HCT116 (cell line): Measurements from ENCODE around the gene ACP1. TPM values are rescaled to one million over a fixed set of nuclear protein-coding genes. Genes with fewer than 3 reads are reported as not detected.

Experiments
- ATAC-seq: fragments of 200-7000 bp; cut with Tn5 transposase; 2 replicates; pipeline ENCODE4 v1.9.1; 2020; ENCODE audit warnings: mild to moderate bottlenecking, moderate library complexity
- BruUV-seq: library from RNA; stranded (reverse); fragments of 400-500 nt; replicated peaks from 2 replicates; lab custom pipeline; 2021; lab: Mats Ljungman, UMichigan
- CTCF ChIA-PET: fragments of 300-600 bp; sonication (Branson Sonifier 250); formaldehyde crosslinking; loops from one replicate; lab custom pipeline; 2021; ENCODE audit warnings: antibody characterized with exemption; lab: Charles Lee
- POLR2A ChIA-PET: fragments of 300-600, 350-600 bp; sonication (Branson Sonifier 250); formaldehyde crosslinking; loops from one replicate; lab custom pipeline; 2021; ENCODE audit warnings: antibody characterized with exemption; lab: Charles Lee
- RAD21 ChIA-PET, 2 experiments: fragments of 300-600 bp; sonication (Branson Sonifier 250); formaldehyde crosslinking; loops; one replicate each; lab custom pipeline; 2023; ENCODE audit warnings: low total read pairs in 2 of 2; ENCODE audit not compliant: uncharacterized antibody in 2 of 2, unreplicated experiment in 2 of 2, low non-redundant PET in 1 of 2; lab: Charles Lee
- DNase-seq: peaks from one replicate; pipeline ENCODE4 v3.0.0-alpha.2; 2010; ENCODE audit warnings: low read depth, low spot score
- H2AFZ ChIP-seq: fragments of 200-600 bp; shearing (Covaris generic), sonication (generic); 2 replicates; pipeline ENCODE4 v1.6.1; 2017; ENCODE audit warnings: low read depth, mixed run types, mixed read lengths, antibody characterized with exemption, low read length; ENCODE audit not compliant: poor library complexity, severe bottlenecking
- H3K27ac ChIP-seq: 2 replicates; pipeline ENCODE4 v1.5.1; 2012; ENCODE audit warnings: low read depth, low read length
- H3K27me3 ChIP-seq: fragments of 200-600 bp; sonication (generic); 2 replicates; pipeline ENCODE4 v1.6.1; 2016; ENCODE audit warnings: mixed run types, low read length, mixed read lengths; ENCODE audit not compliant: insufficient read depth
- H3K36me3 ChIP-seq, 2 experiments: fragments of 200-500 bp in 1 of 2; fragments of 200-600 bp in 1 of 2; sonication (Bioruptor generic) in 1 of 2; sonication (generic) in 1 of 2; 2 replicates each; pipeline versions ENCODE4 v1.5.1 to v1.6.1; 2014 to 2016; ENCODE audit warnings: low read length in 2 of 2, inconsistent platforms in 1 of 2, mixed read lengths in 1 of 2, mixed run types in 1 of 2; ENCODE audit not compliant: insufficient read depth in 2 of 2, control insufficient read depth in 1 of 2
- H3K4me1 ChIP-seq, 2 experiments: fragments of 200-600 bp in 1 of 2; sonication (generic) in 1 of 2; 2 replicates each; pipeline versions ENCODE4 v1.5.1 to v1.6.1; 2012 to 2017; ENCODE audit warnings: low read length in 2 of 2, inconsistent platforms in 1 of 2, mild to moderate bottlenecking in 1 of 2, mixed read lengths in 1 of 2, mixed run types in 1 of 2, moderate library complexity in 1 of 2; ENCODE audit not compliant: insufficient read depth in 2 of 2, control insufficient read depth in 1 of 2
- H3K4me2 ChIP-seq: fragments of 200-600 bp; sonication (generic); 2 replicates; pipeline ENCODE4 v1.6.1; 2017; ENCODE audit warnings: mixed run types, low read length, mixed read lengths
- H3K4me3 ChIP-seq, 2 experiments: fragments of 200-600 bp in 1 of 2; sonication (generic) in 1 of 2; replicated peaks in 1 of 2; 2 replicates each; pipeline ENCODE4 v1.5.1; 2011 to 2016; ENCODE audit warnings: low read length in 2 of 2, control low read depth in 1 of 2, low read depth in 1 of 2, mild to moderate bottlenecking in 1 of 2, mixed read lengths in 1 of 2, mixed run types in 1 of 2
- H3K79me2 ChIP-seq: fragments of 200-600 bp; sonication (generic); 2 replicates; pipeline ENCODE4 v1.6.1; 2017; ENCODE audit warnings: mild to moderate bottlenecking, mixed run types, low read length, moderate library complexity, mixed read lengths; ENCODE audit not compliant: insufficient read depth
- H3K9ac ChIP-seq: fragments of 200-600 bp; sonication (generic); 2 replicates; pipeline ENCODE4 v1.6.1; 2016; ENCODE audit warnings: low read length, mixed read lengths
- H3K9me2 ChIP-seq: fragments of 200-600 bp; sonication (generic), shearing (Covaris generic); 2 replicates; pipeline ENCODE4 v1.6.1; 2017; ENCODE audit warnings: mixed run types, mild to moderate bottlenecking, moderate library complexity; ENCODE audit not compliant: insufficient read depth
- H3K9me3 ChIP-seq, 2 experiments: fragments of 200-500 bp in 1 of 2; fragments of 200-600 bp in 1 of 2; sonication (Bioruptor generic) in 1 of 2; sonication (generic) in 1 of 2; 2 replicates each; pipeline ENCODE4 v1.6.1; 2014 to 2017; ENCODE audit warnings: low read length in 2 of 2, mixed read lengths in 2 of 2, inconsistent platforms in 1 of 2, low read depth in 1 of 2, mild to moderate bottlenecking in 1 of 2, mixed run types in 1 of 2, moderate library complexity in 1 of 2; ENCODE audit not compliant: control insufficient read depth in 1 of 2, insufficient read depth in 1 of 2
- H4K20me1 ChIP-seq: fragments of 200-600 bp; sonication (generic), shearing (Covaris generic); 2 replicates; pipeline ENCODE4 v1.6.1; 2017; ENCODE audit warnings: mixed run types, mild to moderate bottlenecking, moderate library complexity; ENCODE audit not compliant: insufficient read depth
- ATF3 ChIP-seq: IDR thresholded peaks from 2 replicates; pipeline ENCODE4 v1.6.1; 2012
- ELF1 ChIP-seq: IDR thresholded peaks from 2 replicates; pipeline ENCODE4 v1.6.1; 2012; ENCODE audit warnings: low read depth, borderline replicate concordance
- POLR2A ChIP-seq: IDR thresholded peaks from 2 replicates; pipeline ENCODE4 v1.7.0; 2011; ENCODE audit warnings: borderline replicate concordance; ENCODE audit not compliant: insufficient read depth, insufficient read length; ENCODE audit errors: extremely low read depth
- POLR2AphosphoS5 ChIP-seq: IDR thresholded peaks from 2 replicates; pipeline ENCODE4 v1.6.1; 2011; ENCODE audit warnings: mild to moderate bottlenecking, low read depth, low read length, moderate library complexity
- RAD21 ChIP-seq: IDR thresholded peaks from 2 replicates; pipeline ENCODE4 v1.6.1; 2012; ENCODE audit warnings: low read depth, mild to moderate bottlenecking
- REST ChIP-seq: IDR thresholded peaks from 2 replicates; pipeline ENCODE4 v1.6.1; 2012; ENCODE audit warnings: low read depth
- SIN3A ChIP-seq: IDR thresholded peaks from 2 replicates; pipeline ENCODE4 v1.6.1; 2012; ENCODE audit warnings: low read depth
- SRF ChIP-seq: IDR thresholded peaks from 2 replicates; pipeline ENCODE4 v1.6.1; 2012; ENCODE audit warnings: low read depth
- TCF7L2 ChIP-seq: IDR thresholded peaks from 2 replicates; pipeline ENCODE4 v1.7.0; 2011; ENCODE audit warnings: borderline replicate concordance, inconsistent platforms; ENCODE audit not compliant: insufficient read depth, insufficient read length; ENCODE audit errors: extremely low read depth
- ZBTB33 ChIP-seq: IDR thresholded peaks from 2 replicates; pipeline ENCODE4 v1.6.1; 2011; ENCODE audit warnings: mild to moderate bottlenecking, low read length, moderate library complexity; ENCODE audit not compliant: insufficient replicate concordance; ENCODE audit errors: extremely low read depth
- ZFX ChIP-seq: fragments of 450-650 bp; IDR thresholded peaks from 2 replicates; pipeline ENCODE4 v1.6.1; 2017
- intact Hi-C: fragments of 100-400 bp; cut with micrococcal nuclease; formaldehyde crosslinking; loops from 2 replicates; pipeline ENCODE4 v1.10.0; 2022
- total RNA-seq: library from RNA; stranded (reverse); gene quantifications from one replicate; pipeline ENCODE4 v1.2.1, GENCODE V29; 2021; ENCODE audit not compliant: unreplicated experiment

The ACP1 gene
- total RNA-seq, 1 experiment from 2014 or later = 113 TPM

GRCh38 chr2:234421-234820 is 30.3 kb upstream of the ACP1 start (continued):
- TF ChIP-seq REST = no peak
- no peak for TF ChIP-seq SRF
- no peak for TF ChIP-seq RAD21

- TF ChIP-seq SIN3A (no peak), ATF3 (no peak), ELF1 (no peak), POLR2AphosphoS5 (no peak), TCF7L2 (no peak), ZFX (no peak), POLR2A (no peak), REST (no peak), ZBTB33 (no peak)
- H3K4me1 ChIP-seq = no peaks in the 10 kb centered on the region
- H3K4me3 ChIP-seq = no peak overlapping the region
- H3K36me3 ChIP-seq = no peaks in the 10 kb centered on the region
- H3K27ac ChIP-seq = no peak overlapping the region
- H2AFZ ChIP-seq = no peak overlapping the region
- no peak overlapping the region for H3K9ac ChIP-seq
- ATAC-seq = no peak
- no TSS peak for BruUV-seq
- H3K79me2 ChIP-seq = no peaks in the 10 kb centered on the region
- H4K20me1 ChIP-seq = no peaks in the 10 kb centered on the region
- H3K27me3 ChIP-seq = no peaks in the 10 kb centered on the region
- RAD21 ChIA-PET = no interaction called here
- no peak overlapping the region for H3K4me2 ChIP-seq
- H3K9me2 ChIP-seq = no peaks in the 10 kb centered on the region
- H3K9me3 ChIP-seq = no peaks in the 10 kb centered on the region; a peak in 1 of 4 replicates
- intact Hi-C loops = no loop called here
- POLR2A ChIA-PET = no interaction called here
- CTCF ChIA-PET = interaction anchor here (1.5 kb wide), 1 partner anchor 10 kb away, joined by 7 read pairs; no protein-coding TSS in a partner anchor
- DNase-seq = no peak
These were observed 27.7 kb upstream of the ACP1 start for GRCh38 chr2:236993-237539.
